Activated CD4-positive, CD25-positive, alpha-beta regulatory T cell (primary cell): ENCODE results near the gene CALCOCO2.
A peak's percentile ranks its signal among the peaks of the same experiment; 100 is the strongest.

Source experiments
- DNase-seq, 4 experiments: peaks; one replicate each; lab custom pipeline; 2025; lab: John Stamatoyannopoulos, UW

Gene CALCOCO2

GRCh38 chr17:48873209-48873608 is 42.4 kb downstream of the CALCOCO2 start:
- no peak for DNase-seq

GRCh38 chr17:48873696-48874443 is 43.0 kb downstream of the CALCOCO2 start:
- no peak for DNase-seq

GRCh38 chr17:48878920-48879898 is 48.4 kb downstream of the CALCOCO2 start:
- DNase-seq, result peak in 3 of 4 experiments; percentile 4 to 11 (median 7)

- DNase-seq, result no peak
Measured at GRCh38 chr17:48882272-48882671, 51.4 kb downstream of the CALCOCO2 start.

GRCh38 chr17:48883171-48883570 is 52.3 kb downstream of the CALCOCO2 start:
- no peak for DNase-seq

GRCh38 chr17:48890086-48890485 is 59.3 kb downstream of the CALCOCO2 start:
- no peak for DNase-seq

GRCh38 chr17:48892940-48893645 is 62.3 kb downstream of the CALCOCO2 start:
- DNase-seq, result no peak

- DNase-seq, result no peak
Measured at GRCh38 chr17:48893646-48894508, 63.0 kb downstream of the CALCOCO2 start.

- no peak for DNase-seq
Measured at GRCh38 chr17:48894886-48895285, 64.1 kb downstream of the CALCOCO2 start.

GRCh38 chr17:48901241-48901640 is 70.4 kb downstream of the CALCOCO2 start:
- no peak for DNase-seq

GRCh38 chr17:48903401-48903800 is 72.6 kb downstream of the CALCOCO2 start:
- DNase-seq, result no peak

GRCh38 chr17:48904428-48904827 is 73.6 kb downstream of the CALCOCO2 start:
- DNase-seq, result no peak

- no peak for DNase-seq
Measured at GRCh38 chr17:48905987-48906515, 75.2 kb downstream of the CALCOCO2 start.

- no peak for DNase-seq
Measured at GRCh38 chr17:48907713-48908046, 76.8 kb downstream of the CALCOCO2 start.

GRCh38 chr17:48908047-48908843 is 77.4 kb downstream of the CALCOCO2 start, which contains the start of gene UBE2Z:
Gene UBE2Z, plus strand, starts transcription at chr17:48908407. Its CDS starts 97 bp downstream, at chr17:48908504.
- DNase-seq, result peak; percentile 76 to 89 (median 83)

GRCh38 chr17:48908853-48909394 is 78.1 kb downstream of the CALCOCO2 start:
- DNase-seq, result peak; percentile 57 to 86 (median 72)

- no peak for DNase-seq
Measured at GRCh38 chr17:48909783-48910182, 78.9 kb downstream of the CALCOCO2 start.

GRCh38 chr17:48910370-48910769 is 79.5 kb downstream of the CALCOCO2 start:
- DNase-seq, result no peak

- no peak for DNase-seq
Measured at GRCh38 chr17:48912476-48912875, 81.6 kb downstream of the CALCOCO2 start.
